K562 (cell line): ENCODE results near the gene TRAF7. TPM values are rescaled to one million over a fixed set of nuclear protein-coding genes. Genes with fewer than 3 reads are reported as not detected.

Experiments
- ATAC-seq: fragments of 200-7000 bp; cut with Tn5 transposase; 3 replicates; pipeline ENCODE4 v1.9.1; 2020; ENCODE audit warnings: moderate library complexity
- BruUV-seq: library from RNA; stranded (reverse); fragments of 400-500 nt; replicated peaks from 2 replicates; lab custom pipeline; 2021; lab: Mats Ljungman, UMichigan
- CTCF ChIA-PET: fragments of 300-600 bp; formaldehyde crosslinking; extraction: SDS; loops from one replicate; lab custom pipeline; 2021; ENCODE audit warnings: low intra/inter-chr PET ratio; lab: Yijun Ruan, JAX
- POLR2A ChIA-PET: fragments of 300-600, 350-650 bp; sonication (Branson Sonifier 250); formaldehyde crosslinking; extraction: SDS; loops from one replicate; lab custom pipeline; 2021; ENCODE audit warnings: antibody characterized with exemption, inconsistent platforms; lab: Yijun Ruan, JAX
- DNase-seq, 4 experiments: peaks; one replicate each; pipeline versions ENCODE4 v3.0.0 to v3.0.0-alpha.2; 2011 to 2018; ENCODE audit warnings: low spot score in 3 of 4, mixed read lengths in 3 of 4; ENCODE audit errors: extremely low read depth in 1 of 4
- FAIRE-seq: peaks from 2 replicates; lab custom pipeline; 2011; peaks lifted over from hg19 to GRCh38; lab: Jason Lieb, UNC
- H2AFZ ChIP-seq: 2 replicates; pipeline ENCODE4 v1.6.0; 2011; ENCODE audit warnings: low read depth, low read length, control low read depth, inconsistent platforms
- H3K27ac ChIP-seq: fragments of 200-600 bp; 3 replicates; pipeline ENCODE4 v1.8.0; 2011; ENCODE audit warnings: low read depth, mild to moderate bottlenecking, control low read depth, inconsistent platforms, low read length, moderate library complexity, mixed read lengths; ENCODE audit errors: extremely low read depth
- H3K27me3 ChIP-seq, 2 experiments: fragments of 300-600 bp in 1 of 2; 2 replicates in 1 of 2; 3 replicates in 1 of 2; pipeline versions ENCODE4 v1.6.0 to v1.8.0; 2011; ENCODE audit warnings: inconsistent platforms in 2 of 2, low read length in 2 of 2, mild to moderate bottlenecking in 1 of 2, mixed read lengths in 1 of 2, moderate library complexity in 1 of 2; ENCODE audit not compliant: control insufficient read depth in 2 of 2, insufficient read depth in 2 of 2
- H3K36me3 ChIP-seq: fragments of 300-600 bp; 3 replicates; pipeline ENCODE4 v1.8.0; 2011; ENCODE audit warnings: mild to moderate bottlenecking, low read length, inconsistent platforms; ENCODE audit not compliant: control insufficient read depth, insufficient read depth
- H3K4me1 ChIP-seq, 2 experiments: fragments of 200-600 bp in 1 of 2; replicated peaks in 1 of 2; 2 replicates in 1 of 2; 3 replicates in 1 of 2; pipeline versions ENCODE4 v1.5.1 to v1.8.0; 2011; ENCODE audit warnings: inconsistent platforms in 2 of 2, low read length in 2 of 2, mild to moderate bottlenecking in 1 of 2, mixed read lengths in 1 of 2, moderate library complexity in 1 of 2; ENCODE audit not compliant: control insufficient read depth in 2 of 2, insufficient read depth in 2 of 2
- H3K4me2 ChIP-seq: 2 replicates; pipeline ENCODE4 v1.6.1; 2011; ENCODE audit warnings: low read length, control low read depth, inconsistent platforms, mixed read lengths; ENCODE audit not compliant: insufficient read depth
- H3K4me3 ChIP-seq: fragments of 200-600 bp; sonication (generic), shearing (Covaris generic); 2 replicates; pipeline ENCODE4 v1.5.1; 2016; ENCODE audit warnings: control low read depth, inconsistent platforms
- H3K79me2 ChIP-seq: fragments of 200-600 bp; 3 replicates; pipeline ENCODE4 v1.8.0; 2011; ENCODE audit warnings: low read length, inconsistent platforms; ENCODE audit not compliant: control insufficient read depth, insufficient read depth
- H3K9ac ChIP-seq, 2 experiments: 2 replicates each; pipeline versions ENCODE4 v1.6.0 to v1.6.1; 2011; ENCODE audit warnings: low read depth in 2 of 2, low read length in 2 of 2, control low read depth in 1 of 2, inconsistent platforms in 1 of 2, mild to moderate bottlenecking in 1 of 2, mixed read lengths in 1 of 2; ENCODE audit not compliant: insufficient read depth in 1 of 2
- H3K9me1 ChIP-seq: one replicate; pipeline ENCODE4 v1.6.0; 2011; ENCODE audit warnings: inconsistent platforms, mild to moderate bottlenecking, low read length, moderate library complexity; ENCODE audit not compliant: control insufficient read depth, insufficient read depth
- H3K9me3 ChIP-seq: replicated peaks from 2 replicates; pipeline ENCODE4 v1.5.1; 2011; ENCODE audit warnings: low read depth, low read length, inconsistent platforms; ENCODE audit not compliant: control insufficient read depth, insufficient read depth
- H4K20me1 ChIP-seq: replicated peaks from 2 replicates; pipeline ENCODE4 v1.6.1; 2011; ENCODE audit warnings: low read length, inconsistent platforms, mixed read lengths; ENCODE audit not compliant: control insufficient read depth, insufficient read depth
- ASH1L ChIP-seq: fragments of 450-650 bp; IDR thresholded peaks from 2 replicates; pipeline ENCODE4 v1.6.1; 2018; ENCODE audit warnings: borderline replicate concordance, mild to moderate bottlenecking, low read depth; ENCODE audit not compliant: partially characterized antibody
- BMI1 ChIP-seq: fragments of 150-350 bp; IDR thresholded peaks from 2 replicates; pipeline ENCODE4 v1.6.1; 2014; ENCODE audit warnings: low read length
- CEBPB ChIP-seq: fragments of 450-650 bp; IDR thresholded peaks from 2 replicates; pipeline ENCODE4 v1.6.1; 2016; ENCODE audit warnings: missing genetic modification characterization, missing compliant biosample characterization
- EZH2 ChIP-seq: IDR thresholded peaks from 2 replicates; pipeline ENCODE4 v1.6.1; 2012; ENCODE audit warnings: low read depth, mild to moderate bottlenecking, inconsistent platforms, low read length, borderline replicate concordance
- FOXA1 ChIP-seq: fragments of 450-650 bp; IDR thresholded peaks from 2 replicates; pipeline ENCODE4 v1.6.1; 2016; ENCODE audit warnings: mild to moderate bottlenecking, borderline replicate concordance
- MCM3 ChIP-seq: fragments of 450-650 bp; IDR thresholded peaks from 2 replicates; pipeline ENCODE4 v1.6.1; 2016
- NFIC ChIP-seq: fragments of 450-650 bp; IDR thresholded peaks from 2 replicates; pipeline ENCODE4 v1.6.1; 2017; ENCODE audit warnings: mild to moderate bottlenecking, inconsistent platforms
- NFIX ChIP-seq: fragments of 250-450 bp; sonication (Bioruptor Pico); IDR thresholded peaks from 2 replicates; pipeline ENCODE4 v1.4.0; 2020; ENCODE audit warnings: low read depth, mild to moderate bottlenecking, moderate library complexity
- WGBS: fragments of 100-300 bp; shearing (Covaris generic); methylation state at CpG from one replicate; pipeline ENCODE4 v1.1.6; 2016; ENCODE audit warnings: low coverage, mixed read lengths; ENCODE audit not compliant: insufficient coverage; ENCODE audit errors: missing lambda C conversion rate; 5-methylcytosine and 5-hydroxymethylcytosine counted together
- in situ Hi-C: fragments of 300-500 bp; cut with MboI; formaldehyde crosslinking; loops from 4 replicates; pipeline ENCODE4 v1.15.0; 2018; ENCODE audit warnings: inconsistent platforms, mixed read lengths
- intact Hi-C: fragments of 100-400 bp; cut with micrococcal nuclease; formaldehyde crosslinking; loops from 2 replicates; pipeline ENCODE4 v1.14.2; 2022
- polyA plus RNA-seq, 8 experiments: library from polyadenylated mRNA; depleted of rRNA in 4 of 8; stranded (reverse) in 5 of 8; unstranded in 3 of 8; fragments of >200 nt; fragmentation: Nextera tagmentation in 2 of 8; fragmentation: Illumina TruSeq in 1 of 8; extraction: Ambion mirVana in 2 of 8; extraction: Trizol in 1 of 8; gene quantifications; 2 replicates each; pipeline versions ENCODE4 v1.2.1 to v1.2.3, GENCODE V29; 2011 to 2014; ENCODE audit warnings: inconsistent platforms in 1 of 8, missing spikeins in 1 of 8
- total RNA-seq, 7 experiments: library from RNA; depleted of rRNA in 6 of 7; stranded (reverse); fragments of >200 nt in 6 of 7; fragmentation: Illumina TruSeq in 2 of 7; extraction: Trizol in 2 of 7; gene quantifications; 2 replicates each; pipeline versions ENCODE4 v1.2.1 to v1.2.3, GENCODE V29; 2011 to 2021; ENCODE audit warnings: low replicate concordance in 1 of 7
- TF ChIP-seq, protein P1 (sequence below): sonication (generic); formaldehyde crosslinking; IDR thresholded peaks from 2 replicates; pipeline ENCODE4 v1.8.0; 2022; ENCODE audit warnings: missing genetic modification reagents, mild to moderate bottlenecking, moderate library complexity, borderline replicate concordance
- TF ChIP-seq, protein P2 (sequence below): fragments of 450-650 bp; IDR thresholded peaks from 2 replicates; pipeline ENCODE4 v1.6.1; 2016; ENCODE audit warnings: mild to moderate bottlenecking, moderate library complexity

The TRAF7 gene
- total and polyA plus RNA-seq, 9 of the 15 experiments (the other 6 are each of a cell fraction or from before 2014, with no cell fraction given), result 1.1 to 113 (median 41.6) TPM

DNA sequence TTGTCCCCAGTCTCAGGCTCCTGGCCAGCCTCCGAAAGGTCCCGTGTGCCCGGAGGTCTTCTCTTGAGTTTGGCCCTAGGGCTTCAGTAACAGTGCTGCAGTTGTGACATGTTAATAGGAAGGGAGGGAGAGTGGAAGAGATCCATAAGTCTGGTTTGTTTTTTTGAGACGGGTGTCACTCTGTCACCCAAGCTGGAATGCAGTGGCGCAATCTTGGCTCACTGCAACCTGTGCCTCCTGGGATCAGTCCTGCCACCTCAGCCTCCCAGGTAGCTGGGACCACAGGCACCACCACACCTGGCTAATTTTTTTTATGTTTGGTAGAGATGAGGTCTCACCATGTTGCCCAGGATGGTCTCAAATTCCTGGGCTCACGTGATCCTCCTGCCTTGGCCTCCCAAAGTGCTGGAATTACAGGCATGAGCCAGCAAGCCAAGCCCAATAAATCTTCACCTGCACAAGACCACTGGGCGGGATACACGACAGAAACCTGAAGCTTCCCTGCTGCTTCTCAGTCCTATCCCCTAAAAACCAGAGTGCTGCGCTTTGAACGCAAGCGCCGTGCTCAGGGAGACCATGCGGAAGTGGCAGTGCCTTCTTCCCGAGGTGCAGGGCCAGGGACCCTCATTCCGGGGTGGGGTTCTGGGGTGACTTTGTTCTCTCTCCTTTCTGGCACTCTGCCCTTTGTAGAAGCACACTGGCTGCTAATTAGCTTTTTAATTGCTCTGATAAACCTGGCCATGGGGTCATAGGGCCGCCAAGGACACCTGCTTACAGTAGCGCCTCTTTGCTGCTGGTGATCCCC lies 10.9 kb downstream of the TRAF7 start:
- no peak overlapping the region for H3K27ac ChIP-seq
- ChIA-PET CTCF (no interaction called here), POLR2A (interaction anchor here (0.6 to 4.8 kb wide), 2 partner anchors 11 to 29 kb away, joined by 4 to 46 read pairs; partner anchors contain the start of gene TRAF7)
- no TSS peak for BruUV-seq
- H4K20me1 ChIP-seq, result no peaks in the 10 kb centered on the region
- H3K4me1 ChIP-seq, result peaks cover 0 to 50% of the 10 kb centered on the region in 2 experiments; a peak in 2 of 5 replicates
- peaks cover 34% of the 10 kb centered on the region for H3K79me2 ChIP-seq
- 94% methylated on average over 16 of the region's 17 CpGs for WGBS
- H3K4me2 ChIP-seq, result no peak overlapping the region
- H3K27me3 ChIP-seq, result no peaks in the 10 kb centered on the region
- H3K9me1 ChIP-seq, result no peaks in the 10 kb centered on the region
- in situ Hi-C loops (no loop called here), intact Hi-C loops (no loop called here)
- peaks cover 66% of the 10 kb centered on the region for H3K36me3 ChIP-seq
- H3K9ac ChIP-seq, result peak overlapping the region in 1 of 2 experiments; percentile 68; a peak in 1 of 4 replicates
- DNase-seq (no peak), FAIRE-seq (no peak), ATAC-seq (no peak)
- no peak overlapping the region for H3K4me3 ChIP-seq
- H3K9me3 ChIP-seq, result peaks cover 3% of the 10 kb centered on the region
- H2AFZ ChIP-seq, result no peak overlapping the region
- no peak for TF ChIP-seq NFIC
- TF ChIP-seq NFIX (CRISPR knock-in tag), result no peak
- TF ChIP-seq BMI1, result no peak
- no peak for TF ChIP-seq FOXA1
- TF ChIP-seq, protein P1, sequence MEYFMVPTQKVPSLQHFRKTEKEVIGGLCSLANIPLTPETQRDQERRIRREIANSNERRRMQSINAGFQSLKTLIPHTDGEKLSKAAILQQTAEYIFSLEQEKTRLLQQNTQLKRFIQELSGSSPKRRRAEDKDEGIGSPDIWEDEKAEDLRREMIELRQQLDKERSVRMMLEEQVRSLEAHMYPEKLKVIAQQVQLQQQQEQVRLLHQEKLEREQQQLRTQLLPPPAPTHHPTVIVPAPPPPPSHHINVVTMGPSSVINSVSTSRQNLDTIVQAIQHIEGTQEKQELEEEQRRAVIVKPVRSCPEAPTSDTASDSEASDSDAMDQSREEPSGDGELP, result no peak
- TF ChIP-seq, protein P2, sequence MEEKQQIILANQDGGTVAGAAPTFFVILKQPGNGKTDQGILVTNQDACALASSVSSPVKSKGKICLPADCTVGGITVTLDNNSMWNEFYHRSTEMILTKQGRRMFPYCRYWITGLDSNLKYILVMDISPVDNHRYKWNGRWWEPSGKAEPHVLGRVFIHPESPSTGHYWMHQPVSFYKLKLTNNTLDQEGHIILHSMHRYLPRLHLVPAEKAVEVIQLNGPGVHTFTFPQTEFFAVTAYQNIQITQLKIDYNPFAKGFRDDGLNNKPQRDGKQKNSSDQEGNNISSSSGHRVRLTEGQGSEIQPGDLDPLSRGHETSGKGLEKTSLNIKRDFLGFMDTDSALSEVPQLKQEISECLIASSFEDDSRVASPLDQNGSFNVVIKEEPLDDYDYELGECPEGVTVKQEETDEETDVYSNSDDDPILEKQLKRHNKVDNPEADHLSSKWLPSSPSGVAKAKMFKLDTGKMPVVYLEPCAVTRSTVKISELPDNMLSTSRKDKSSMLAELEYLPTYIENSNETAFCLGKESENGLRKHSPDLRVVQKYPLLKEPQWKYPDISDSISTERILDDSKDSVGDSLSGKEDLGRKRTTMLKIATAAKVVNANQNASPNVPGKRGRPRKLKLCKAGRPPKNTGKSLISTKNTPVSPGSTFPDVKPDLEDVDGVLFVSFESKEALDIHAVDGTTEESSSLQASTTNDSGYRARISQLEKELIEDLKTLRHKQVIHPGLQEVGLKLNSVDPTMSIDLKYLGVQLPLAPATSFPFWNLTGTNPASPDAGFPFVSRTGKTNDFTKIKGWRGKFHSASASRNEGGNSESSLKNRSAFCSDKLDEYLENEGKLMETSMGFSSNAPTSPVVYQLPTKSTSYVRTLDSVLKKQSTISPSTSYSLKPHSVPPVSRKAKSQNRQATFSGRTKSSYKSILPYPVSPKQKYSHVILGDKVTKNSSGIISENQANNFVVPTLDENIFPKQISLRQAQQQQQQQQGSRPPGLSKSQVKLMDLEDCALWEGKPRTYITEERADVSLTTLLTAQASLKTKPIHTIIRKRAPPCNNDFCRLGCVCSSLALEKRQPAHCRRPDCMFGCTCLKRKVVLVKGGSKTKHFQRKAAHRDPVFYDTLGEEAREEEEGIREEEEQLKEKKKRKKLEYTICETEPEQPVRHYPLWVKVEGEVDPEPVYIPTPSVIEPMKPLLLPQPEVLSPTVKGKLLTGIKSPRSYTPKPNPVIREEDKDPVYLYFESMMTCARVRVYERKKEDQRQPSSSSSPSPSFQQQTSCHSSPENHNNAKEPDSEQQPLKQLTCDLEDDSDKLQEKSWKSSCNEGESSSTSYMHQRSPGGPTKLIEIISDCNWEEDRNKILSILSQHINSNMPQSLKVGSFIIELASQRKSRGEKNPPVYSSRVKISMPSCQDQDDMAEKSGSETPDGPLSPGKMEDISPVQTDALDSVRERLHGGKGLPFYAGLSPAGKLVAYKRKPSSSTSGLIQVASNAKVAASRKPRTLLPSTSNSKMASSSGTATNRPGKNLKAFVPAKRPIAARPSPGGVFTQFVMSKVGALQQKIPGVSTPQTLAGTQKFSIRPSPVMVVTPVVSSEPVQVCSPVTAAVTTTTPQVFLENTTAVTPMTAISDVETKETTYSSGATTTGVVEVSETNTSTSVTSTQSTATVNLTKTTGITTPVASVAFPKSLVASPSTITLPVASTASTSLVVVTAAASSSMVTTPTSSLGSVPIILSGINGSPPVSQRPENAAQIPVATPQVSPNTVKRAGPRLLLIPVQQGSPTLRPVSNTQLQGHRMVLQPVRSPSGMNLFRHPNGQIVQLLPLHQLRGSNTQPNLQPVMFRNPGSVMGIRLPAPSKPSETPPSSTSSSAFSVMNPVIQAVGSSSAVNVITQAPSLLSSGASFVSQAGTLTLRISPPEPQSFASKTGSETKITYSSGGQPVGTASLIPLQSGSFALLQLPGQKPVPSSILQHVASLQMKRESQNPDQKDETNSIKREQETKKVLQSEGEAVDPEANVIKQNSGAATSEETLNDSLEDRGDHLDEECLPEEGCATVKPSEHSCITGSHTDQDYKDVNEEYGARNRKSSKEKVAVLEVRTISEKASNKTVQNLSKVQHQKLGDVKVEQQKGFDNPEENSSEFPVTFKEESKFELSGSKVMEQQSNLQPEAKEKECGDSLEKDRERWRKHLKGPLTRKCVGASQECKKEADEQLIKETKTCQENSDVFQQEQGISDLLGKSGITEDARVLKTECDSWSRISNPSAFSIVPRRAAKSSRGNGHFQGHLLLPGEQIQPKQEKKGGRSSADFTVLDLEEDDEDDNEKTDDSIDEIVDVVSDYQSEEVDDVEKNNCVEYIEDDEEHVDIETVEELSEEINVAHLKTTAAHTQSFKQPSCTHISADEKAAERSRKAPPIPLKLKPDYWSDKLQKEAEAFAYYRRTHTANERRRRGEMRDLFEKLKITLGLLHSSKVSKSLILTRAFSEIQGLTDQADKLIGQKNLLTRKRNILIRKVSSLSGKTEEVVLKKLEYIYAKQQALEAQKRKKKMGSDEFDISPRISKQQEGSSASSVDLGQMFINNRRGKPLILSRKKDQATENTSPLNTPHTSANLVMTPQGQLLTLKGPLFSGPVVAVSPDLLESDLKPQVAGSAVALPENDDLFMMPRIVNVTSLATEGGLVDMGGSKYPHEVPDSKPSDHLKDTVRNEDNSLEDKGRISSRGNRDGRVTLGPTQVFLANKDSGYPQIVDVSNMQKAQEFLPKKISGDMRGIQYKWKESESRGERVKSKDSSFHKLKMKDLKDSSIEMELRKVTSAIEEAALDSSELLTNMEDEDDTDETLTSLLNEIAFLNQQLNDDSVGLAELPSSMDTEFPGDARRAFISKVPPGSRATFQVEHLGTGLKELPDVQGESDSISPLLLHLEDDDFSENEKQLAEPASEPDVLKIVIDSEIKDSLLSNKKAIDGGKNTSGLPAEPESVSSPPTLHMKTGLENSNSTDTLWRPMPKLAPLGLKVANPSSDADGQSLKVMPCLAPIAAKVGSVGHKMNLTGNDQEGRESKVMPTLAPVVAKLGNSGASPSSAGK, result no peak
- TF ChIP-seq ASH1L, result no peak
- TF ChIP-seq CEBPB (tag), result no peak
- no peak for TF ChIP-seq EZH2
- no peak for TF ChIP-seq MCM3
